K562 (cell line): ENCODE data around the gene KLHL12. TPM values are rescaled to one million over a fixed set of nuclear protein-coding genes. Genes with fewer than 3 reads are reported as not detected.

Source experiments
- ATF1 ChIP-seq, 2 experiments: fragments of 450-650 bp in 1 of 2; IDR thresholded peaks; 2 replicates each; pipeline ENCODE4 v1.6.1; 2016; ENCODE audit warnings: missing compliant biosample characterization in 1 of 2, missing genetic modification characterization in 1 of 2
- BMI1 ChIP-seq: fragments of 150-350 bp; IDR thresholded peaks from 2 replicates; pipeline ENCODE4 v1.6.1; 2014; ENCODE audit warnings: low read length
- CHAMP1 ChIP-seq: fragments of 450-650 bp; IDR thresholded peaks from 2 replicates; pipeline ENCODE4 v1.6.1; 2016; ENCODE audit warnings: mild to moderate bottlenecking
- E2F6 ChIP-seq, 2 experiments: IDR thresholded peaks; 2 replicates each; pipeline ENCODE4 v1.6.1; 2011; ENCODE audit warnings: borderline replicate concordance in 1 of 2, control low read depth in 1 of 2, low read depth in 1 of 2, low read length in 1 of 2, mild to moderate bottlenecking in 1 of 2, mixed read lengths in 1 of 2, moderate library complexity in 1 of 2; ENCODE audit not compliant: insufficient read depth in 1 of 2, insufficient read length in 1 of 2, poor library complexity in 1 of 2, severe bottlenecking in 1 of 2; ENCODE audit errors: extremely low read depth in 1 of 2
- HBP1 ChIP-seq: fragments of 450-650 bp; formaldehyde crosslinking; IDR thresholded peaks from 2 replicates; pipeline ENCODE4 v1.4.0; 2022; ENCODE audit warnings: missing genetic modification characterization
- NCOA6 ChIP-seq: fragments of 450-650 bp; IDR thresholded peaks from 2 replicates; pipeline ENCODE4 v1.6.1; 2017; ENCODE audit warnings: mild to moderate bottlenecking
- NFYB ChIP-seq: IDR thresholded peaks from 2 replicates; pipeline ENCODE4 v1.6.1; 2011; ENCODE audit warnings: mild to moderate bottlenecking, moderate library complexity; ENCODE audit not compliant: insufficient read length; ENCODE audit errors: extremely low read depth
- PCBP2 ChIP-seq: fragments of 200-400 bp; formaldehyde crosslinking; IDR thresholded peaks from 2 replicates; pipeline ENCODE4 v1.6.1; 2018; ENCODE audit warnings: low read length, low read depth, mild to moderate bottlenecking, moderate library complexity; ENCODE audit not compliant: poor library complexity, severe bottlenecking
- POLR2AphosphoS5 ChIP-seq: IDR thresholded peaks from 2 replicates; pipeline ENCODE4 v1.6.1; 2011; ENCODE audit warnings: mild to moderate bottlenecking, low read depth, low read length, moderate library complexity; ENCODE audit not compliant: control insufficient read depth, insufficient read depth
- PTRF ChIP-seq: fragments of 450-650 bp; IDR thresholded peaks from 2 replicates; pipeline ENCODE4 v1.6.1; 2016; ENCODE audit warnings: mild to moderate bottlenecking, missing genetic modification characterization, missing compliant biosample characterization
- RBM25 ChIP-seq: fragments of 200-400 bp; formaldehyde crosslinking; IDR thresholded peaks from 2 replicates; pipeline ENCODE4 v1.6.1; 2018; ENCODE audit warnings: low read length, low read depth, moderate library complexity; ENCODE audit not compliant: severe bottlenecking
- RBM34 ChIP-seq: fragments of 200-400 bp; formaldehyde crosslinking; IDR thresholded peaks from 2 replicates; pipeline ENCODE4 v1.6.1; 2018; ENCODE audit warnings: low read length, borderline replicate concordance; ENCODE audit not compliant: insufficient read depth
- RHOXF2B ChIP-seq: fragments of 250-450 bp; sonication (Bioruptor Pico); conservative IDR thresholded peaks from 2 replicates; pipeline ENCODE4 v1.5.1; 2021
- SRF ChIP-seq, 2 experiments: fragments of 250-450, 450-650 bp in 1 of 2; sonication (Bioruptor Pico) in 1 of 2; sonication (generic) in 1 of 2; formaldehyde crosslinking; IDR thresholded peaks; 2 replicates each; pipeline versions ENCODE4 v1.5.0 to v1.5.1; 2020 to 2022; ENCODE audit warnings: mild to moderate bottlenecking in 1 of 2, missing genetic modification reagents in 1 of 2
- TSC22D4 ChIP-seq: fragments of 450-650 bp; IDR thresholded peaks from 2 replicates; pipeline ENCODE4 v1.6.1; 2016; ENCODE audit warnings: missing genetic modification characterization, missing biosample characterization, control low read depth
- USF1 ChIP-seq: sonication (generic); formaldehyde crosslinking; IDR thresholded peaks from 2 replicates; pipeline ENCODE4 v1.9.0; 2022; ENCODE audit warnings: mild to moderate bottlenecking, missing genetic modification reagents
- ZEB2 ChIP-seq: fragments of 450-650 bp; IDR thresholded peaks from 2 replicates; pipeline ENCODE4 v1.6.1; 2016
- ZNF134 ChIP-seq: fragments of 250-450 bp; sonication (Bioruptor Pico); conservative IDR thresholded peaks from 2 replicates; pipeline ENCODE4 v1.4.0; 2020
- ZNF347 ChIP-seq: fragments of 450-650 bp; formaldehyde crosslinking; IDR thresholded peaks from 2 replicates; pipeline ENCODE4 v1.4.0; 2020; ENCODE audit warnings: low read depth, mild to moderate bottlenecking, moderate library complexity
- ZNF444 ChIP-seq: fragments of 250-450 bp; sonication (Bioruptor Pico); IDR thresholded peaks from 2 replicates; pipeline ENCODE4 v1.4.0; 2020; ENCODE audit warnings: mild to moderate bottlenecking, moderate library complexity
- ZNF449 ChIP-seq: fragments of 250-450 bp; sonication (Bioruptor Pico); IDR thresholded peaks from 2 replicates; pipeline ENCODE4 v1.8.0; 2022; ENCODE audit warnings: moderate library complexity, mild to moderate bottlenecking, inconsistent platforms
- ZNF583 ChIP-seq: fragments of 250-450 bp; sonication (Bioruptor Pico); IDR thresholded peaks from 2 replicates; pipeline ENCODE4 v1.4.0; 2020
- polyA plus RNA-seq, 8 experiments: library from polyadenylated mRNA; depleted of rRNA in 4 of 8; stranded (reverse) in 5 of 8; unstranded in 3 of 8; fragments of >200 nt; fragmentation: Nextera tagmentation in 2 of 8; fragmentation: Illumina TruSeq in 1 of 8; extraction: Ambion mirVana in 2 of 8; extraction: Trizol in 1 of 8; gene quantifications; 2 replicates each; pipeline versions ENCODE4 v1.2.1 to v1.2.3, GENCODE V29; 2011 to 2014; ENCODE audit warnings: inconsistent platforms in 1 of 8, missing spikeins in 1 of 8
- total RNA-seq, 7 experiments: library from RNA; depleted of rRNA in 6 of 7; stranded (reverse); fragments of >200 nt in 6 of 7; fragmentation: Illumina TruSeq in 2 of 7; extraction: Trizol in 2 of 7; gene quantifications; 2 replicates each; pipeline versions ENCODE4 v1.2.1 to v1.2.3, GENCODE V29; 2011 to 2021; ENCODE audit warnings: low replicate concordance in 1 of 7

Gene KLHL12
- total and polyA plus RNA-seq, 9 of the 15 experiments (the other 6 are each of a cell fraction or from before 2014, with no cell fraction given): 23.1 to 85.1 (median 35.0) TPM

GRCh38 chr1:202944438-202944921, 17.4 kb upstream of the KLHL12 start (continued):
- TF ChIP-seq ZNF134 (CRISPR knock-in tag) (no peak), SRF (CRISPR knock-in tag; IDR thresholded peaks at IDR 0.05) (no peak; a peak in 1 of 4 replicates), ZNF444 (CRISPR knock-in tag) (no peak), ZNF449 (CRISPR knock-in tag) (no peak), ATF1 (CRISPR knock-in tag; IDR thresholded peaks at IDR 0.05) (no peak), ATF1 (tag; IDR thresholded peaks at IDR 0.05) (peak; percentile 54; the same call in 1 of the 2 replicates), BMI1 (no peak), POLR2AphosphoS5 (peak; percentile 93), ZNF347 (CRISPR knock-in tag) (no peak), E2F6 (IDR thresholded peaks at IDR 0.05; ENCODE audit: borderline replicate concordance in 1 of 2, extremely low read depth in 1 of 2, insufficient read depth in 1 of 2, insufficient read length in 1 of 2, low read depth in 1 of 2, low read length in 1 of 2, poor library complexity in 1 of 2, severe bottlenecking in 1 of 2) (no peak), NFYB (no peak), ZNF583 (peak; percentile 66; the same call in 1 of the 2 replicates), PTRF (tag) (no peak), RBM25 (no peak), RBM34 (no peak), PCBP2 (no peak), RHOXF2B (CRISPR knock-in tag) (no peak), TSC22D4 (no peak), CHAMP1 (peak; percentile 46; the same call in 1 of the 2 replicates), USF1 (no peak), NCOA6 (no peak), HBP1 (no peak), ZEB2 (0 out of 2 replicates have a peak, but pooled peaks have one; percentile 38)
